GM06990 (cell line): Measurements from ENCODE around the gene MAP3K9.
"Not testable (repeated sequence)": the region's sequence is repeated elsewhere in the genome, so short reads cannot be mapped to it uniquely, and the experiment has no call there.

Source experiments
- DNase-seq: peaks from one replicate; pipeline ENCODE4 v3.0.0-alpha.2; 2011; ENCODE audit not compliant: insufficient read length; ENCODE audit errors: extremely low read depth
- H3K27me3 ChIP-seq: replicated peaks from 2 replicates; pipeline ENCODE4 v1.6.0; 2011; ENCODE audit warnings: low read length; ENCODE audit not compliant: control insufficient read depth, insufficient read depth
- H3K36me3 ChIP-seq: 2 replicates; pipeline ENCODE4 v1.5.1; 2011; ENCODE audit warnings: low read length; ENCODE audit not compliant: control insufficient read depth, insufficient read depth
- H3K4me3 ChIP-seq: replicated peaks from 2 replicates; pipeline ENCODE4 v1.5.1; 2011; ENCODE audit warnings: low read depth, mild to moderate bottlenecking, control low read depth, low read length
- CTCF ChIP-seq: IDR thresholded peaks from 2 replicates; pipeline ENCODE4 v1.5.1; 2011; ENCODE audit warnings: low read length, control low read depth, mild to moderate bottlenecking, inconsistent platforms; ENCODE audit not compliant: insufficient read depth, poor library complexity, severe bottlenecking

The MAP3K9 gene

GRCh38 chr14:70809225-70810219 is at the start of gene MAP3K9:
MAP3K9 (minus strand) TSS chr14:70809513; CDS start chr14:70809171, 342 bp downstream.
- no peaks in the 10 kb centered on the region for H3K27me3 ChIP-seq
- peak within 1 kb of the TSS; percentile 86 for H3K4me3 ChIP-seq
- TF ChIP-seq CTCF: no peak
- no peaks in the 10 kb centered on the region for H3K36me3 ChIP-seq
- DNase-seq: peak; percentile 99

GRCh38 chr14:70858641-70859040 is 49.3 kb upstream of the MAP3K9 start:
- no peak for DNase-seq
- TF ChIP-seq CTCF: no peak
- Histone ChIP-seq H3K36me3 (no peaks in the 10 kb centered on the region), H3K4me3 (no peak overlapping the region), H3K27me3 (no peaks in the 10 kb centered on the region)

- H3K36me3 ChIP-seq: no peaks in the 10 kb centered on the region
- DNase-seq: no peak
- H3K4me3 ChIP-seq: no peak overlapping the region
- no peaks in the 10 kb centered on the region for H3K27me3 ChIP-seq
- TF ChIP-seq CTCF: no peak
Observed at GRCh38 chr14:70857496-70857890, 48.2 kb upstream of the MAP3K9 start.

- no peak for TF ChIP-seq CTCF
- Histone ChIP-seq H3K27me3 (no peaks in the 10 kb centered on the region), H3K36me3 (no peaks in the 10 kb centered on the region), H3K4me3 (no peak overlapping the region)
- DNase-seq: no peak
Observed at GRCh38 chr14:70856851-70857495, 47.7 kb upstream of the MAP3K9 start.

- no peaks in the 10 kb centered on the region for H3K27me3 ChIP-seq
- no peaks in the 10 kb centered on the region for H3K36me3 ChIP-seq
- H3K4me3 ChIP-seq: no peak overlapping the region
- TF ChIP-seq CTCF: no peak
- DNase-seq: no peak
Observed at GRCh38 chr14:70855486-70855885, 46.2 kb upstream of the MAP3K9 start.

GRCh38 chr14:70853658-70854057 is 44.3 kb upstream of the MAP3K9 start:
- not testable (repeated sequence) for H3K36me3 ChIP-seq, H3K27me3 ChIP-seq, H3K4me3 ChIP-seq, DNase-seq
